Tibial nerve (tissue), 4 donors: Measurements from ENCODE around the gene PNMT.

Experiments used
- EP300 ChIP-seq, 2 donors: sonication (generic); formaldehyde crosslinking; IDR thresholded peaks; one replicate each; pipeline ENCODE4 v1.6.1; 2017; ENCODE audit warnings: antibody characterized with exemption in 2 of 2, mild to moderate bottlenecking in 1 of 2
- POLR2A ChIP-seq, 2 donors: fragments of 450-650 bp; IDR thresholded peaks; one replicate each; pipeline ENCODE4 v1.6.1; 2017; ENCODE audit warnings: antibody characterized with exemption in 2 of 2, mild to moderate bottlenecking in 2 of 2, moderate library complexity in 2 of 2
- TF ChIP-seq, protein P1 (sequence below), 5 experiments: fragments of 200-600 bp in 3 of 5; fragments of 450-650 bp in 2 of 5; sonication (generic) in 3 of 5; IDR thresholded peaks; one replicate each; pipeline ENCODE4 v1.5.1; 2016 to 2019; ENCODE audit warnings: antibody characterized with exemption in 5 of 5, mild to moderate bottlenecking in 3 of 5, moderate library complexity in 2 of 5

DNA sequence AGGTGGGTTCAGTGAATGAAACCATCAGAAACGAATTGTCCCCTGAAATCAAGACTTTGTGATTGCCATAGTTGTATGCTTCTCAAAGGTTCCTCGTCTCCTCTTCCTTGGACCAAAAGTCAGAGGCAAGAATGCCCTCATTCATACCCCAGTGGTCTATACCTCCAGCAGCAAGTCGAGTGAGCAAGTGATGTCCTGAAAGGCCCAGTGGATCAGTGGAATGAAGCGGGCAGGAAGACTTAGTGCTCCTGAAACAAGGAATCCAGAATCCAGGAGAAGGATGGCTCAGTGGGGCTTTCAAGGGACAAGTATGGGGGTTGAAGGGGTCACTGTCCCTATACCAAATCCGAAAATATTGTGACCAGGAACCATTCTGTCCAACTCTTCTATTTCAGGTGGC lies 26.3 kb downstream of the PNMT start:
- TF ChIP-seq, protein P1, sequence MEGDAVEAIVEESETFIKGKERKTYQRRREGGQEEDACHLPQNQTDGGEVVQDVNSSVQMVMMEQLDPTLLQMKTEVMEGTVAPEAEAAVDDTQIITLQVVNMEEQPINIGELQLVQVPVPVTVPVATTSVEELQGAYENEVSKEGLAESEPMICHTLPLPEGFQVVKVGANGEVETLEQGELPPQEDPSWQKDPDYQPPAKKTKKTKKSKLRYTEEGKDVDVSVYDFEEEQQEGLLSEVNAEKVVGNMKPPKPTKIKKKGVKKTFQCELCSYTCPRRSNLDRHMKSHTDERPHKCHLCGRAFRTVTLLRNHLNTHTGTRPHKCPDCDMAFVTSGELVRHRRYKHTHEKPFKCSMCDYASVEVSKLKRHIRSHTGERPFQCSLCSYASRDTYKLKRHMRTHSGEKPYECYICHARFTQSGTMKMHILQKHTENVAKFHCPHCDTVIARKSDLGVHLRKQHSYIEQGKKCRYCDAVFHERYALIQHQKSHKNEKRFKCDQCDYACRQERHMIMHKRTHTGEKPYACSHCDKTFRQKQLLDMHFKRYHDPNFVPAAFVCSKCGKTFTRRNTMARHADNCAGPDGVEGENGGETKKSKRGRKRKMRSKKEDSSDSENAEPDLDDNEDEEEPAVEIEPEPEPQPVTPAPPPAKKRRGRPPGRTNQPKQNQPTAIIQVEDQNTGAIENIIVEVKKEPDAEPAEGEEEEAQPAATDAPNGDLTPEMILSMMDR (IDR thresholded peaks at IDR 0.05), result no peak
- no peak for TF ChIP-seq POLR2A (IDR thresholded peaks at IDR 0.05)
- no peak for TF ChIP-seq EP300 (IDR thresholded peaks at IDR 0.05)
